HG03095 (cell line): Measurements from ENCODE around the gene SGK1.
"Not testable (repeated sequence)": the region's sequence is repeated elsewhere in the genome, so short reads cannot be mapped to it uniquely, and the experiment has no call there.

Experiments used
- ATAC-seq: cut with Tn5 transposase; IDR thresholded peaks from one replicate; pipeline ENCODE4 v1.9.1; 2021; ENCODE audit warnings: moderate library complexity; ENCODE audit not compliant: unreplicated experiment

SGK1 gene

GRCh38 chr6:134328792-134329191 lies 10.9 kb upstream of the SGK1 start:
- ATAC-seq, result no peak

DNA sequence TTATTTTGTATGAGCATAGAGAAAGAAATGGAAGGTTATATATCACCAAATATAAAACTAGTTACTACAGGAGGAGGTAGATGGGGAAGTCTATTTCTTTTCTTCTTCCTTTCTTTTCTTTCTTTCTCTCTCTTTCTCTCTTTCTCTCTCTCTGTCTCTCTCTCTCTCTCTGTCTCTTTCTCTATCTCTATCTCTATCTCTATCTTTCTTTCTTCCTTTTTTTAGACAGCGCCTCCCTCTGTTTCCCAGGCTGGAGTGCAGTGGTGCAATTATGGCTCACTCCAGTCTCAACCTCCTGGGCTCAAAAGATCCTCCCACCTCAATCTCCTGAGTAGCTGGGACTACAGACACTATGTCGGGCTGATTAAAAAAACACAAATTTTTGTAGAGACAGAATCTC lies 10.2 kb upstream of the SGK1 start:
- ATAC-seq, result no peak

GRCh38 chr6:134326192-134326591 lies 8.3 kb upstream of the SGK1 start:
- not testable (repeated sequence) for ATAC-seq

DNA sequence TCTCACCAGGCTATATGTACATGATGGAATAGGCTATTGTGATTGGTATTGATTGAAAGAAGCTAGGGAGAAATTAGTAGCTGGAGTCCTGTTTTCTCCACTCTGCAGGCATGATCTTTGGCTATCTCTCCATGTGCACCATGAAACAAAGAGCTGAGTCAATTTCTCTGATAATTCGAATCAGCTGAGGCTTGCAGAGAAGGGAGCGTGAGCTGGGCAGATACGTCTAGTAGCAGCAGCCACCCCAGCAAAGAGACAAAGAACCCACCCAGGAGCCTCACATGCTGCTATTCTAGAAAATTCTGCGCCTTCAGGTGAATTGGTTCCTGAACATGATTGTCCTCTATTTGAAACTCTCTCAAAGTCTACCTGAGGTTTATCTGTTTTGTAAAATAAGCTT lies 6.9 kb upstream of the SGK1 start:
- no peak for ATAC-seq

- no peak for ATAC-seq
Observed at GRCh38 chr6:134324141-134324540, 6.2 kb upstream of the SGK1 start.

GRCh38 chr6:134323698-134324097 lies 5.8 kb upstream of the SGK1 start:
- ATAC-seq, result no peak

GRCh38 chr6:134323294-134323693 lies 5.4 kb upstream of the SGK1 start:
- no peak for ATAC-seq

- ATAC-seq, result no peak
Observed at GRCh38 chr6:134322216-134322615, 4.3 kb upstream of the SGK1 start.

DNA sequence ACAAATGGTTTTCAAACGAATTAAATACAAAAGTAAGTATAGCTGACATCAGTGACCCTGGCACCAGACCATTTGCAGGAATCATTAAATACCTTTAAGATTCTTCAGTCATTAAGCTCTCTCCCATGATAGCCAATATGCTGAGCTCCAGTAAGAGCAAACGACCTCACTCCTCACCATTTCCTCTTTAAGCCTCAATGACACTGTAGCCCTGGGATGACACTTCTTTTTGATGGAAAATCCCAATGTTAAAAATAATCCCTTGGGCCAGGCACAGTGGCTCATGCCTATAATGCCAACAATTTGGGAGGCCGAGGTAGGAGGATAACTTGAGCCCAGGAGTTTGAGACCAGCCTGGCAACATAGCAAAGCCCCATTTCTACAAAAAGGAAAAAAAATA lies 3.3 kb upstream of the SGK1 start:
- no peak for ATAC-seq

GRCh38 chr6:134319686-134320085 lies 1.8 kb upstream of the SGK1 start:
- not testable (repeated sequence) for ATAC-seq

- ATAC-seq, result no peak
Observed at GRCh38 chr6:134318974-134319281, 1.0 kb upstream of the SGK1 start.

GRCh38 chr6:134318236-134318973 lies 493 bp upstream of the SGK1 start:
- ATAC-seq, result no peak

- no peak for ATAC-seq
Observed at GRCh38 chr6:134316733-134317431, 1.0 kb downstream of the SGK1 start.

DNA sequence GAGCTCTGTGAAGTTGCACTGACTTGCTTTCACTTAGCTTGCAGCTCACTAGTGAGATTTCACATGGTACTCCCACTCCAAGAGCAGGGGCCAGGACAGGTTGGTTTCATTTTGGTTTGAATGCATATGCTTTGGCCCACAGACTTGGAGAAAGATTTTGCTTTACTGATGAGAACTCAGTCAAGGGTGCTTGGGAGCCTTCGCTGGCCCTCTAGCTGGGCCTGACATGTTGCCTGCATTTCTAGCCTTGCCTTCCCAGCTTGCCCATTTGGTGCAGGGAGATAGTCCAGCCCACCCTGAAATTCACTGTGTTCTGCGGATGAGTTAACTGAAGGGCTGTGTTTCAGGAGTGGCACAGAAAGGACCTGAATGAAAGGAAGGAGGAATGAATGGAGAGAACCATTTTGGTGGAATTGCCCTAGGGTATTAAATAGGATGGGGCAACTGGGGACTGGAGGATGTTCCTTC lies 1.9 kb downstream of the SGK1 start:
- ATAC-seq, result no peak

GRCh38 chr6:134315189-134315588 lies 2.7 kb downstream of the SGK1 start:
- ATAC-seq, result no peak

DNA sequence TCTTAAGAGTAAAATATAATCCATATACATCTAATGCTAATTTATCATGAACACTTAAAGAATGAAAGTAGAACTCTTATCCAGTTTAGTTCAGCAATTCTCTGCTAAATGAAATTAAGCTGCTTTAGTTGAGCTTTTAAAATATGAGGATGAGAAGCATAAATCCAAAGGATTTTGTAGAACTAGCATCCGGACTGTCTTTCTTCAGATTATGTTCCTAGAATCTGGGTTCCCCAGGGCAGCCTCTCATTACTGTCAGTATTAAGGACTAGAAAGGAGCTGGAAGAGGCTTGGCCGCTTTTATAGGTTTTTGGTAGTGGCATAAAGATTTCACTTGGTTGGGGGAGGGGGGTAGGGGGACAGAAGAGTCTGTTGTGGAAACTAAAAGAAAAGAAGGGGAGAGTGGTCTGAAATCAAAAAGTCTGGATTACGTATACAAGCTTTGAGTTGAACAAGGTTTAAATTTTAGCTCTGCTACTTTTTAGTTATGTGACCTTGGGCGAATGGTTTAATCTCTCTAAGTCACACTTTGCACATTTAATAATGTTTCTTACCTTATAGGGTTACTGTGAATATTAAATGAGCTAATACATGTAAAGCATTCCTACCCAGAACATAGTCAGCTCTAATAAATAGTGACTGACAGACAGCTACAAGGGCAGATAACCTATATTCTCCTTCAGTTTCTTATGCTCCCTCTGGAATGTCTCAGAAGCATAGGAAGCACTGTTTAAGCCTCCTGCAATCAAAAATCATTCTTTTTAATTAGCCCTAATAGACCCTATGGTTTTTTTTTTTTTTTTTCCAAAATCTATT lies 3.7 kb downstream of the SGK1 start:
- ATAC-seq, result no peak

- no peak for ATAC-seq
Observed at GRCh38 chr6:134312038-134312660, 5.8 kb downstream of the SGK1 start.

- no peak for ATAC-seq
Observed at GRCh38 chr6:134310817-134311216, 7.1 kb downstream of the SGK1 start.

DNA sequence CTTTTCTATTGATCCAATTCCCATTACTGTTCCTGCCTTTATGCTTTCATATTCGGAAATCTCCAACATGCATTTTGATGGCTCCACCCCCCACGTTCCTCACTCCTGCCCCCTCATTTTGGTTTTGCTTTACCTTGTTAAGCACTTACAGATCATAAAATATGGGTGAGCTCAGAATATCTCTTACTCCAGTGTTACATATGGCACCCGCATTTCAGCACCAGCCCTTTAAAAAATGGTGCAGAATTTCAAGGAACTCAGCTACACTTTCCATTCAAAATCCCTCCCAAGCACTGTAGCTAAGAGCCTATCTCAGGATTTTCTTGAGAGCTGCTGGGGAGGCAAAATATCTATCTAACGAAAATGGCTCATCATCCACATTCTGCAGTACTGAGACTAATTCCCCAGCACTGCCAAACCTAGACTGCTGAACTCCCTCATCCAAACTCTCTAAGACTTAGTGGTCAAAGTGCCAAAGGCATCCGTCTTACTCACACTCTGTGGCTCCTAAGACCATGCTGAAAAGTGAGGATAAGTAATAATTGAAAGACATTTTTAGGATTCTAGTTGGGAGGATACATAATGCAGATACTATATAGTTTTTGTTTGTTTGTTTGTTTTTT lies 7.8 kb downstream of the SGK1 start:
- ATAC-seq, result no peak

GRCh38 chr6:134309227-134309626 lies 8.7 kb downstream of the SGK1 start:
- no peak for ATAC-seq

- ATAC-seq, result no peak
Observed at GRCh38 chr6:134308800-134309199, 9.1 kb downstream of the SGK1 start.
